Fibroblast of skin of right biceps (primary cell): ENCODE measurements around the gene GAL3ST3.
A peak's percentile ranks its signal among the peaks of the same experiment; 100 is the strongest.
"Not testable (repeated sequence)": the region's sequence is repeated elsewhere in the genome, so short reads cannot be mapped to it uniquely, and the experiment has no call there.

Source experiments
- DNase-seq: peaks from one replicate; pipeline ENCODE4 v3.0.0-alpha.2; 2013

The GAL3ST3 gene

GRCh38 chr11:66011785-66012303 lies 37.1 kb downstream of the GAL3ST3 start, which contains the start of gene CST6:
Gene CST6, plus strand, starts transcription at chr11:66012008. Its CDS starts 37 bp downstream, at chr11:66012045.
- DNase-seq: no peak

- peak; percentile 63 for DNase-seq
Measured at GRCh38 chr11:66011239-66011784, 37.6 kb downstream of the GAL3ST3 start.

- not testable (repeated sequence) for DNase-seq
Measured at GRCh38 chr11:66010036-66010435, 38.9 kb downstream of the GAL3ST3 start.

DNA sequence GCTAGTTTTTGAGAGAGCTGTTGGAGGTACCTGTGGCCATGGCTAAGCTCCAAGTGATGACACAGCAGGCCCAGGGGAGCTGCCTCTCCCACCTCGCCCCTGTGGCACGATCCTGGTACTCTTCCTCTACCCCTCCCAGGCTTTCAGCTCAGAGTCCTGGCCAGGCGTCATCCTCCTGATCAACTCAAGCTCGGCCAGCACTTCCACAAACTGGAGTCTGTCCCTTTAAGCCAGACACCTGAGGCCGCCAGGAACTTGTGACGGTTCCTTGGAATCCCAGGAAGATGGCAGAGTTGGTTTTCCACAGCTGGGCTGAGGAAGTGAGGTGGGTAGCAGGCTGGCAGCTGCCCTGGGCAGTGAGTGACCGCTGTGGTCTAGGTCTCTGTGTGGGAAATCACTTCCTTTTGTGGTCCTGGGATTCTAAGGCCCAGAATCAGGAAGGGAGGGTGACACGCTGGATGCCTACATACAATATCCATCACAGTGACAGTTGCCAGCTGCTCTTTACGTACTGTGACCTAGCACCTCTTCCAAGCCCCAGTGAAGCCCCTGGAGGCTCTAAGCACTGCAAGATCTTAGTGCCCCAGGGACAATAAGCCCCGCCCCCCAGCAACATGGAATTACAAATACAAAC lies 40.4 kb downstream of the GAL3ST3 start:
- DNase-seq: no peak

GRCh38 chr11:66008095-66008467 lies 40.9 kb downstream of the GAL3ST3 start:
- no peak for DNase-seq

DNA sequence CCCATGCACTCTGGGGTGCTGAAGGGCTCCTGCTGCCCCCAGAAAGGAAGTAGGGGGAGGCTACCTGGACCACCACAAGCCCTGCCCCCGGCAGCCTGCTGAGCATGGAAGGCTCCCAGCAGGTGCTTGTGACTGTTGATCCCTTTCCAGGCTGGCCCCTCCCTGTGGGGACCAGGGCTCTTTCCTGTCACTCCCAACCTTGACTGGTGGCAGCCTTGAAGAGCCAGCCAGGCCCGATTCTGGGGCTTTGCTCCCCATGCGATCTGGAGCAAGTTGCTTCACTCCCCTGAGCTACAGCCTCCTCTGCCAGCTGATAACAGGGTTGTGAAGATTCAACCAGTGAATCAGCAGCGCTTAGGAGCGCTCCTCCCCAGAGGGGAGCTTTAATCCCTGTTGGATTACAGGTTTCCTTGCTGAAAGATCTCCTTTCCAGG lies 41.7 kb downstream of the GAL3ST3 start:
- no peak for DNase-seq

DNA sequence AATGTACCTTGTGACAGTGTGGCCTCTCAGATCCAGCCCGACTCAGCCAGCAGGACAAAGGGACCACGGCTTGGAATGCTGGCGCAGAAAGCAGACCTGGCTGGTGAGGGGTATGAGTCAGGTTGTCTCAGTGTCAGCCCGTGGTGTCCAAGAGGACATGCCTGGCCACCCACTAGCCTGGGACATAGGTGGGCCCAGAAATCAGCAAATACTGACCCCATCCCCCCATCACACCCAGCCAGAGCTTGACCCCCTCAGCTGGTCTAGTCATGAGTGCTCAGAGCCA lies 42.1 kb downstream of the GAL3ST3 start:
- DNase-seq: no peak

- no peak for DNase-seq
Measured at GRCh38 chr11:66006134-66006890, 42.6 kb downstream of the GAL3ST3 start.

GRCh38 chr11:66004186-66004585 lies 44.8 kb downstream of the GAL3ST3 start:
- DNase-seq: no peak

GRCh38 chr11:66003291-66003690 lies 45.7 kb downstream of the GAL3ST3 start:
- no peak for DNase-seq

DNA sequence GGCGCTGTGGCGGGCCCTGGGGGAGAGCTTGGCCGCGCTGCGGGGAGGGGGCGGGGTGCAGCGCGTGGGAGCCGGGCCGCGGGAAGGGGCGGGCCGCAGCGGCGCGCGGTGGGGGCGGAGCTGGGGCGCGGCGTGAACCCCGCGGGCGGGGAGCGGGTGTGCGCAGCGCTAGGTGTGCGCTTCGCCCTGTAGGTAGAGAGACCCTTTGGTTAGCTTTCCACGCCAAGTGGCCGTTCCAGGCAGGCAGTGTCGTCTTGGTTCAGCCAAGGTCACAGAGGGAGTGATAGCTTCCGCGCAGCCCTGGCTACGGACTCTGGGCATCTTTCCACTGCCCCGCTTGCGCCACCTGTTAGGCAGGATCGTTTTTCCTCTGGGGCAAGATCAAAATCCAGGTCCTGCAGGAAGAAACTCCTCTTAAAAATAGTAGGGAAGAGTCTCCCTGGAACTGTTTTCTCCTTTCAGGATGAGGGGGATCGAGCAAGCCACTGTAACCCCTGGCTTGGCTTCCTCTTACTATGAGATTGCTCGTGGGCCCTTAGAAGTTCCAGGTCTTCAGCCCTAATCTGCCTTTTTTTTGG lies 46.2 kb downstream of the GAL3ST3 start:
- peak; percentile 19 for DNase-seq

- DNase-seq: peak; percentile 98
Measured at GRCh38 chr11:66001942-66002647, 46.9 kb downstream of the GAL3ST3 start, which contains the start of the genes BANF1 and EIF1AD. Gene BANF1, plus strand, starts transcription at chr11:66002503. Its CDS starts 748 bp downstream, at chr11:66003251. Gene EIF1AD, minus strand, starts transcription at chr11:66002157. Its CDS starts 1,768 bp downstream, at chr11:66000389.

DNA sequence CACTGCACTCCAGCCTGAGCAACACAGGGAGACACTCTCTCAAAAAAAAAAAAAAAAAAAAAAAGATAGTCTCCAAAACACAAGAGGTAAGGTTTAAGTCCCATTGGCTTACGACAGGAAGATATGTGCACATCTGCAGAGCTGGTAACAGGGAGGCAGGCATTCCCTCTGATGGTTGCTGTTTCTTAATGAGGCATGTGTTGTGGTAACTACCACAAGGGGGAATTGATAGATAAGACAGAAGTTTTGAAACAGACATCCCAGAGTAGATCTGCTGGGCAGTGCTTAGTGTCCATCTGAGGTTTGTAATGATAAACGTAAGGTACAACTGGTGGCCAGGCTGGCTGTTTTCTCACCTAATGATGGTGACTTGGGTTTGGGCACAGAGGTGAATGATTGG lies 51.7 kb downstream of the GAL3ST3 start:
- no peak for DNase-seq

GRCh38 chr11:65992056-65992455 lies 56.9 kb downstream of the GAL3ST3 start:
- DNase-seq: no peak
